Transverse colon (tissue), 3 donors: ENCODE measurements around the gene FECH.

ENCODE experiments used
- CTCF ChIP-seq, 5 experiments: fragments of 200-600 bp in 3 of 5; fragments of 450-650 bp in 2 of 5; sonication (generic) in 3 of 5; IDR thresholded peaks; 1 replicate in 2 of 5; 2 replicates in 3 of 5; pipeline ENCODE4 v1.5.1; 2016 to 2017; ENCODE audit warnings: antibody characterized with exemption in 5 of 5, inconsistent platforms in 3 of 5, mild to moderate bottlenecking in 2 of 5, moderate library complexity in 1 of 5
- POLR2A ChIP-seq: fragments of 450-650 bp; IDR thresholded peaks from one replicate; pipeline ENCODE4 v1.6.1; 2016; ENCODE audit warnings: antibody characterized with exemption, mild to moderate bottlenecking, moderate library complexity

- TF ChIP-seq CTCF (IDR thresholded peaks at IDR 0.05) (peak; percentile 59 to 82 (median 74)), POLR2A (no peak)
These were observed 43.7 kb upstream of the FECH start for GRCh38 chr18:57630002-57630753.
